HG03039 (cell line): ENCODE data around the gene HIPK1.

ENCODE experiments used
- ATAC-seq: cut with Tn5 transposase; IDR thresholded peaks from one replicate; pipeline ENCODE4 v1.9.1; 2021; ENCODE audit warnings: mild to moderate bottlenecking, moderate library complexity; ENCODE audit not compliant: unreplicated experiment

The HIPK1 gene

DNA sequence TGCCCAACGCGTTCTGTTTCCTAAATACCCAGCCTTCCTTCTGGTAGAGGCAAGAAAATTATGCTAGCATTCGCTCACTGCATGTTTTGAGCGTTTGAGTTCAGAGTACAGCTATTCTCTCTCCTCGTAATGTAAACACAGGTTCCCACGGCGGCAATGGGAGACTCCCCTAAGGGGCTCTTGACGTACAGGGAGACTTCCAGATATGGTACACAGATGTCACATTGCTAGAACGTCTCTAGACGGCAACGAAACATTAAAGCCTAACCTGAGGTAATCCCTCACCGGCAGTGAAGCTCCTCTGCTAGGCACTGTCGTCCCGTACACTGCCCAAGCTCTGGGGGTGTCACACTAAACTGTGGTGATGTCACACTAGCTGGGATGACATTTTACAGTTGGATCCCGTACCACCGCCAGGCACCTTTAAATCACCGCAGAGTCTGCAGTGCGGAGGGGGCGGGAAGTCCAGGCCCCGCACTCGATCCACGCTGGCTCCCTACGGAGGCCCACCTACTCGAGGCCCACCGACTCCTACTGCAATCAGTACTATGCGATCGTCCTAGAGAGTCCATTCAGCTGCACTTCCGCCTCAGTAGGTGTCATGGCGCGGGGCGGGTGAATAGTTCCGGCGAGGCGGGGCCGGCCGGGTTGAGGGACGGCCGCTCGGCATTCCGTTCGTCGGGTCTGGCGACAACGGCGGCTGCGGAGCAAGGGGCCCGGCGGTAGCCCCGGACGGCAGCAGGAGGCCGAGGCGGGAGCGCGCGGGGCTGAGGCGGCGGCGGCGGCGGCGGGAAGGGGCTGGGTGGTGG is at the start of gene HIPK1:
TSS of gene HIPK1 (plus strand) at position 384 of the 809 bp plus-strand sequence.
- peak; percentile 49 for ATAC-seq

- ATAC-seq: no peak
Observed at GRCh38 chr1:113879739-113880038, 49.4 kb upstream of the HIPK1 start.

DNA sequence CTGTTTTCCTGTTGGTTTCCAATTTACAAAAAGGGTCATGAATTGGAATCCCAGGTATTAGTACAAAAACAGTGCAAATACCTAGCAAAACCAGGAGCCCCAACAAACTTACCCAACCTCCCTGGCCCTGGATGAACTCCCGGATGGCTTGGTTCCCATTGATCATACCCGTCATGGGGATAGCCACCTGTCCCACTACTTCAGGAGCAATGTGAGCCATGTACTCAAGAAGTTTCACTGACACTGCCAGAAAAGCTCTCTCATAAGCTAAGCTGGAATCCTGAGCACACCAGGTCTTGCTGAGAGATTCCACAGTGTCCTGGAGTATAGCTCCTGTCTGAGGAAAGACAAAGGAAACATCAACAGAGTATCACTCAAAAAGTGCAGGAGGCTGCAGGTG is 47.5 kb upstream of the HIPK1 start:
- no peak for ATAC-seq

DNA sequence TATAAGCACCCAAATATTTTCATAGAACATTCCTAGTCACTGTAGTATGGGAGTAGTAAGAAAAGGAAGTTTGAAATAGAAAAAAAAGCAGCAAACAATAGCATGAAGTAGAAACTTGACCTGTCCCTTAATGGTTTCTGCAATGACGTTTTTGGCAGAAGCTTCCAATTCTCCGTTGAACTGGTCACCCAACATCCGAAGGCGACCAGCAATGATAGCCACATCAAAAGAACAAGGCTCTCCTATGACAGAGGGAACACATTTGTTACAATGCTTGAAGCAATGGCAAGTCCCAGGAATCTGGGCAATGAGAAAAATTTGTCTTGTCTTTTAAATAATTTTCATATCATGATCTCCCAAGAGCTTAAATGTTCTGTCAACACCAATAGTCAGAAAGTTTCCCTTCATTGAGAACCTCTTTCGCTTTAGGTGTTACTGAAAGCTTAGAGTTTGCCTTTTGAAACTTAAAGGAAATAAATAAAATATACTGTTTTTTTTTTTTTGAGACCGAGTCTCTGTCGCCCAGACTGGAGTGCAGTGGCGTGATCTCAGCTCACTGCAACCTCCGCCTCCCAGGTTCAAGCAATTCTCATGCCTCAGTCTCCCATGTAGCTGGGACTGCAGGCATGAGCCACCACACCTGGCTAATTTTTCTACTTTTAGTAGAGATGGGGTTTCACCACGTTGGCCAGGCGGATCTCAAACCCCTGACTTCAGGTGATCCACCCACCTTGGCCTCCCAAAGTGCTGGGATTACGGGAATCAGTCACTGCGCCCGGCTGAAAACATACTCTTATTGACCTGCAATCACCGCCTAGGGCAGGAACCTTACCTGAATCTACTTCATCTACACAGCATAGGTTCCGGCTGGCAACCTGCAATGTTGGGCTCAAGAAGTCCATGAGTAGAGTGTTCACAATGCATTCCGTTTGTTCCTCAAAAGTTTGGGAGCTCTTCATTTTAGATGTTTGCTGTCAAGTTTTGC is 42.4 kb upstream of the HIPK1 start:
- ATAC-seq: no peak

DNA sequence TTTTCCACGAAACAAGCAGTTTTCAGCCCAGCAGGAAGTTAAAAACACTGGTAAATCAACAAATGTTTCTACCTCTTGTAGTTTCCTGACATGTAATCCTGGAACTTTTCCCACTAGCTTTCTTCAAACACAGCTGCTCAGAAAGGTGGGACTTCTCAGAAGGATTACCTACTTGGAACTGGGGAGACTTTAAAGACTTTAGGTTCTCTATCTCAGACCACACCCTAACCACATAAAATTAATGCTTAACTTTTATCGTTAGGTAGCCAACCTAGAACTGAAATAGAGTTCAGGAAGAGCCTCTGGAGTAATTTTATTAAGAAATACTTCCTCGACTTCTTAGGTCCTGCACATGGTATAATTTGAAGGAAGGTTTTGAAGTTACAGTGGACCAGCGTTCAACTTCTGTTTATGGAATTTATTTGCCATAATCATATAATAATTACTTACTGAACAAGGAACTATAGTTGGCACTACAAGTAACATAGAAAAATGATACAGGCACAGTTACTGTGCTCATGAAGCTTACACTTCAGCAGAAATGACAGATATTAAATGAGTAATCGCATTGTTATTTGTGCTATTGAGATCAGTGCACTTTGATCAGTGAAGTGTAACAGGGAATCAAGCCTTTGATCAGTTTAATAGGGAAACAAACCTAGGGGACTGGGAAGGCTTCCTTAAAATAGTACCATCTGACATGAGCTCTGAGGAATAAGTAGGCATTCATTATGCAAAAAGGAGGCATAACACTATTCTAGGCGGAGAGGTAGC is 41.5 kb upstream of the HIPK1 start, which contains the start of gene BCL2L15:
TSS of gene BCL2L15 (minus strand) at position 180 of the 774 bp plus-strand sequence. CDS start 206 bp downstream, outside the sequence.
- ATAC-seq: no peak

DNA sequence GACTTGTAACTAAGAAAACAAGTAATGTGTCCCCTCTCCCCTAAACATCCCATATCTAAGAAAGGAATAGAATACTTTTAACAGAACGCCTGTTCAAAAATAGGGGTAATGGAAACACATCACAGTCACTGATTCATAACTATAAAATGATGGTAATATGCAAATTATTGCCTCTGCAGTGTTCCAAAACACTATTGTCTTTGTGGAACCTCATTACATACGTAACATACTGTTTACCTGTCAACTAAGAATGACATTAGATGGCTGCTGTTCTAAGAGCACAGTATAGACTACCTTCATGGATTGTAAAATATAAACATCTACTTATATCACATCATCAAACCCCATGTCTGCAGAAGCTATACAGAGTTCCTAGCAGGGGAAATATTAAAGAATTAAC is 38.3 kb upstream of the HIPK1 start:
- ATAC-seq: no peak

GRCh38 chr1:113891631-113892220 is 37.4 kb upstream of the HIPK1 start:
- ATAC-seq: no peak

DNA sequence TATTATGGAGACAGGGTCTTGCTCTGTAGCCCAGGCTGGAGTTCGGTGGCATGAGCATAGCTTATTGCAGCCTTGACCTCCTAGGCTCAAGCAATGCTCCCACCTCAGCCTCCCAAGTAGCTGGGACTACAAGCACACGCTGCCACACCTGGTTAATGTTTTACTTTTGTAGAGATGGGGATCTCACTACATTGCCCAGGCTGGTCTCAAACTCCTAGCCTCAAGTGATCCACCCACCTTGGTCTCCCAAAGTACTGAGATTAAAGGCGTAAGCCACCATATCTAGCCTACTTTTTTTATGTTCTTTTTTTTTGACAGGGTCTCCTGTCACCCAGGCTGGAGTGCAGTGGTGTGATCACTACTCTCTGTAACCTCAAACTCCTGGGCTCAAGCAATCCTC is 35.9 kb upstream of the HIPK1 start:
- no peak for ATAC-seq

DNA sequence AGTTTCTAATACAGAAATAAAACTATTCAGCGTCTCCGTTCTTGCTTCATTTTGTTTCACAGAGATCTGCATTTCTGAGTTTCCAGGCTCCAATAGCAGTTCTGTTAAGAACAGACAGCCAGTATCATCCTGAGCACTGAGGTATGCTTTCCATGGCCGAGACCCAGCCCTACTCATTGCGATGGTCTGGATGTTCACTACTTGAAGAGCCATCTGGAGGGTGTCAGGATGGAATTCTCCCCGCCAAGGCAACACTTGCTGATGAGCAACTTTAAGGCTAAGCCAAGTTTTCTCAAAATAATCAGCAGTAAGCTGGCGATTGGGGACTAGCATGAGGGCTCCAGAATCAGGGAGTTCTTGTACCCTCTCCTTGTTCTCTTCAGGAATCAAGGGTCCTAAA is 34.0 kb upstream of the HIPK1 start:
- no peak for ATAC-seq

DNA sequence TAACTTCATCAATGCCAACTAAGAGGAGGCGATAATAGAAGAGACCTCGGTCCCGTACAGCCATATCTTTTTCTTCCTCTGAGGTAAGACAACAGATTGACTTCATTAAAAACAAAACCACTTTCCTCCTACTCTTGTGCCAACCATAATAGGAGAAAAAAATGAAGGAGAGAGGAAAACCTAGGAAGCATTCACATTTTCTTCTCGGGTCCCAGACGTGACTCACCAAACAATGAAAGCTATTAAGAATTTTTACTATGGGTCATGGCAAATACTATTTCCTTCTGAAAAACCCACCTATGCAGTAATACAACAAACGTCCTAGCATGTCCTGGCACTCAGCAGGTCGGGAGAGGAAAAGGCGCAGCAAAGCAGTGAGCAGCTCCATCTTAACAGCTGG is 33.2 kb upstream of the HIPK1 start:
- no peak for ATAC-seq

DNA sequence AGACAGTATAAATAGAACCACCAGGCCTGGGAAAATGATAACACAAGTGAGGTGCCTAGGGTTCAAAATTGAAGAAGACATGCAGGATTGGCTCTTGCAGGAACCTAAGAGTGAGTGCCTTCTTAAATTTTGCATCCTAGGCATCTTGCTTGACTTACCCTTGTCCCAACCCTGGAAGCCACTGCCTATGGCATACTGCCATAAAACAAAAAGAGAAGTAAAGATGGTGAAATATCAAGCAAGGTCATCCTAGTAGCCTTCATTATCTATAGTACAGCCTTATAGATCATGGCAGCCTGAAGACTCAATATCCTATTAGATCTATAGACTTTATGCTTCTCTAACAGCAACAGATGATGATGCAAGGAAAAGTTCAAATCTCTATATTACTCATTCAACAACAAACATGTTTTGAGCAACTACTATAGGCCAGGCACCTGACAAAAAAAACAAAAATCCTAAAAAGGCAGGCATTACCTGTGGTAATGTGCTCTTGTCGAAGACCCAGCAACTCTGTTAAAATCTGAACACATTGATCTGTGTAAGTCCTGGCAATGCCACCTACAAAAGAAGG is 30.8 kb upstream of the HIPK1 start:
- no peak for ATAC-seq

GRCh38 chr1:113899111-113899510 is 30.0 kb upstream of the HIPK1 start:
- ATAC-seq: no peak

DNA sequence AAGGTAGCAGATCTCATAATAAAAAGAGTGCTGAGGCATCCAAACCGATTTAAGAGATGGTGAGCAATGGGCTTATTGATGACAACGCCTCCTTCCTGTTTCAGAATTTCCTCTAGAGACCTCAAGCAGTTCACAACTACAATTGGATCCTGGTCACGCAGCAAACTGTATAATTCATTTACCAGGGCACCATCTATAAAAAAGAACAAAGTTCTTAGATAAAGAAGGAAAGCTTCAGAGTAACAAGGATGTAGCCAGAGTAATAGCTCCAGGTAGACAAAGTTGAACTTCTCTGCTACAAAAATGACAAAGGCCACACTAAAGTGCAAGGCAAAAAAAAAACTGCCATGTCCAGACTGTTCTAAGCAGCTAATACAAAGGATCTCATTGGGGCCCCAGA is 27.9 kb upstream of the HIPK1 start:
- no peak for ATAC-seq

DNA sequence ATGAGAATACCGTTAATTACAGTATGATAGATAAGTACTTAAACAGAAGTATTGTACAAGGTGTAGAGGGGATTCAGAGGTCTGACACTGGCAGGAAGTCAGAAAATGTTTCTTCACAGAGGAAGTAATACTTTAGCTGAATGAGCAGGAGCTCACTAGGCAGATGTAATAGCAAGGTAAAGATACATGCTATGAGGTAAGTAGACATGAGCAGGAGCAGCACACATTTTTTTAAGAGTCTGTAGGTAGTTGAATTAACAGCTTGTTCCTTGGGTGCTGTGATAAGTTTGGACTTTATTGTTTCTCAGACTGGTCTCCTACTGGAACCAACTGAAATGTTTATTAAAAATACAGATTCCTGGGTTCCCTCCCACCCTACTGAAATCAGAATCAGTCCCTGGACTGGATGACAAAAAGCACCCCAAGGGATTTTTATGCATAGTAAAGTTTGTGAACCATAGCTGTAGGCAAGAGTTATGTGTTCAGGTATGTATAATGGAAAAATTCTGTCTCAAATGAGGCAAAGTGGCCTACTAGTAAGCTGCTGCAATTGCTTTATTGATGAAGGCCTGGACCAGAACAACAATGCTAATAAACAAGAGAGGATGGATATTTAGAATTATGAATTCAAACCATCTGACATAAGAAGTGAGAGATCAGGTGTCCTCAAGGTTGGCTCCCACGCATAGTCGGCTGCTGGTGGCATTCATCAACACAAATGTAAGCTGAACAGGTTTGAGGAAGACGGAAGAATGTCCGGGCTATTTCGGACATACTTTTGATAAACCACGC is 25.4 kb upstream of the HIPK1 start:
- ATAC-seq: no peak

DNA sequence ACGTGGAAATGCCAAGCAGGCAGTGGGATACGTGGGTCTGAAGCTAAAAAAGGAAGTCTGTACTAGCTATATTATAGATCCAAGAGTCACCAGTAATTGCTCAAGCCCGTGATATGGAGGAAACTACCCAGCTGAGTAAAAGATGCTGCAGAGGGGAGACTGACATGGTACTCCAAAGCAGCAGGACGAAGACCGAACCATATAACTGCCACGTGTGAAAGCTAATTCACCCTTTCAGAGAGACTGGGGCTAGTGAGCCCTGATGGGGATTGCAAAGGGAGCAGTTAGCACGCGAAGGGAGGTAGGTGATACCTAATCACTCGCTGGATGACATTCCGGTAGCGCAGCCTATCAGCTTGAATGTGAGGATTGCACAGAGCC is 24.8 kb upstream of the HIPK1 start:
- ATAC-seq: no peak

GRCh38 chr1:113904674-113905434 is 24.3 kb upstream of the HIPK1 start, which contains the start of the genes AP4B1 and DCLRE1B:
Gene AP4B1, minus strand, starts transcription at chr1:113904799. Its CDS starts 82 bp downstream, at chr1:113904717.
Gene DCLRE1B, plus strand, starts transcription at chr1:113905326. Its CDS starts 261 bp downstream, at chr1:113905587.
- ATAC-seq: peak; percentile 89

GRCh38 chr1:113905435-113905861 is 23.7 kb upstream of the HIPK1 start:
- ATAC-seq: no peak

DNA sequence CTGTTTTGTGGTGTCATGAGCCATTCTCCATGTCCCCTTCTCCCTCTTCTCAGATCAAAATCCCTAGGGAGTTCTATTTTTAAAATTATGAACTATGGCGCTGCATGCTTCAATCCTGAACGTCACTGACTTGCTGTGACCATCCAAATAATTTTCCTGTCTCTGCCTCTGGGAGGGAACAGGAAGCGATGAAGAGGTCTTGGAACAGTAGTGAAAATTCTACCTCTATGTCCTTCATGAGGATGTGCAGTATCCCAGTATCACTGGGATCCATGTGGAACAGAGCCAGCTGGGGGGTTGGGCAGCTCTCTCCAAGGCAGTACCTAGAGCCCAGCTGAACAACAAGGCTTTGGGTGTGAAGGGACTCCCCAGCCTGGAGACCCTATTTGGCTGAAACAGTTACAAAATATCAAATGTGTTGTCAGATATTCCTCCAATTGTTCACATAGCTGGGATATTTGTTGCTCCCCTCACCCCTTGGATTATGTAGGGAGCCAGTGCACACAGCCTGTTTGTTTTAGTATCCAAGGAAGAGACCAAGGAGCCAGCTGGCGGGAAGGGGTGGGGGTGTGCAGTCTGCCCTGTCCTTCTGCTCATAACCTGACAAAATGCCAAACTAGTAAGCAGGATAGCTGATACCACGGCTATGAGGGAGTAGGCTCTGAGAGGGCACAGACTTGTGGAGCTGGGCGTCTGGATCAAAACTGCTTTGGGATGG is 16.4 kb upstream of the HIPK1 start:
- no peak for ATAC-seq
